Stimulated activated CD4-positive, alpha-beta T cell treated with anti-CD3 and anti-CD28 coated beads, Interleukin-1b, Interleukin-23, amount 100 ng/mL, for 4 hours (primary cell): ENCODE results near the gene HCCS.

Experiments used
- DNase-seq, 2 donors: peaks; one replicate each; pipeline ENCODE4 v3.0.0-alpha.2; 2020; ENCODE audit warnings: low read depth in 2 of 2

HCCS gene

DNA sequence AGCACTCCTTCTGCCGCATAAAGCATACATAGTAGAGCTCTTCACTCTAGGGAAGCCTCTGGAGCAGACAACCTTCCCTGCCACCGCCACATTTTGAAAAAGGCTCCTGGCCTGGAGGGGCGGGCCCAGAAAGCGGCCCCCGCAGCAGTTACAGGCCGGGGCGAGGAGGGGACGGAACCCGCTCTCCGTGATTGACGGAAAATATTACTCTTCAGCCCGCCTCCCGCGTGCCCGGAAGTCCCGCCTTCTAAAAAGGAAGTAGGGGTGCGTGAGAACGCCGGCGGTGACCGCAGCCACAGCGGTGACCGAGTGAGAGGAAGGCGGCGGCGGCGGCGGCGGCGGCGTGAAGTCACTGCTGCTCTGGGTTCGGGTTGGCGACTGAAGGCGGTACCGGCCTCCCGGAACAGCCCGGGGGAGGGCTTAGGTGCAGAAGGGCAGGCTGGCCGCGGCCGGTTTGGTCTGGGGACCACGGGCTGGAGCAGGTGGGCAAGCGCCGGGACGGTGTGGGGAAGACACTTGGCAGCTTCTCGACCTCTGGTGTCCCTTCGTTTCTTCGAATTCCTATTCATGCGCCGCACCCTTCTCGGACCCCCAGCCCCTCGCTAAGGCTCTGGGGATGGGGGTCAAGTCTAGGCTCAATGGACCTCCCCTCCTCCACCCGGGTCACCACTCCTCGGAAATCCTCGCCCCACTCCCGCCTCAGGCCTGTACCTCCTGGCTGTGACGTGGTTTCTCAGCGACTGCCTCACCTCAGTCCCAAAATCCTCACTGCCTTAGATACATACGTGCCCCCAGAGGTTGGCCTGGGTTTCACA is at the start of gene HCCS:
TSS of gene HCCS (plus strand) at position 296 of the 815 bp plus-strand sequence. CDS start 729 bp downstream, outside the sequence.
- peak; percentile 65 for DNase-seq

DNA sequence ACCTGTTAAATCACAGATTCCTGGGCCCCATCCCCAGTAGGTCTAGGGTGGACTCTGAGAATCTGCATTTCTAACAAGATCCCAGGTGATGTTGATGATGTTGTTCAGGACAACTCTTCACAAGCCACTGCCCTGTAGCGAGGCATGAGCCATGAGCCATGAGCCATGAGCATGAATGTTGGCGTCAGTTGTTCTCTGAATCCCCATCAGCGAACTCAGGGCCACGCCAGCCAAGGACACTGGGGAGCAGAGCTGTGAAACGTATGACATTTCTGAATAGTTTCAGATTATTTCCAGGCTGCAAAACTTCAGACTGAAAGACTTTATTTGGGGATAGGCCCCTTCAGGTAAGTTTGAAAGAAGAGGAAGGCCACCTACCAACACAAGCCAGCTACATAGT is 46.9 kb upstream of the HCCS start:
- DNase-seq = no peak

DNA sequence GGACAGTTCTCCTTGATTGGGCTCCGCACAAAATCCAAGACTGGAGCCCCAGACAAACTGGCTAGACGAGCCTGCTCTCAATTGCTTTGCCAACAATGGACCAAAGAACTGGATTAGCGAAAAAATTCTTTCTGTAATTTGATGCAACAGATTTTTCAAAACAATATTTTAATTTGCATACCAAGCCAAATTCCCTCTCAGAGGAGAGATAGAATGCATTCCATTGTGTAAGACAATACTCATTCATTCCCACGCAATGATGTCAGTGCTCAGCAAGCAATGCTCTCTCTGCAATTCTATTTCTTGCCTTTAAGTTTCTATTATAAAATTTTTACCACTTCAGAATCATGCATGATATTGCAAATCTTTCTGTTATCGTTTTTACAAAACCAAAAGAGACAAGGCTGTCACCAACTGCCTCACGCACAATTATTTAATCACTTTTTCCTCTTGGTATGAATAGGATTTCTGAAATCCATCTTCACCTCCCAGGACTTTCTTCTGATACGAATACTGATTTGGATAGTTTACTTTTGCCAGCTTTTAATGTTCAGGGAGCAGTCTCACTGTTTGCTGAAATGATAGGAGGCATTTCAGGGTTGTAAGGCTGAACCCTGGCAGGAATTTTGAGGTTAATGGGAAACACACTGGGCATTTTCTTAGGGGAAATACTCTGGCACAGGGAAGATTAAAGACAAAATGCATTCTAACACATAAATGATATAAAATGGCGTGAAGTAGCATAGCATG is 46.1 kb upstream of the HCCS start:
- DNase-seq = no peak

DNA sequence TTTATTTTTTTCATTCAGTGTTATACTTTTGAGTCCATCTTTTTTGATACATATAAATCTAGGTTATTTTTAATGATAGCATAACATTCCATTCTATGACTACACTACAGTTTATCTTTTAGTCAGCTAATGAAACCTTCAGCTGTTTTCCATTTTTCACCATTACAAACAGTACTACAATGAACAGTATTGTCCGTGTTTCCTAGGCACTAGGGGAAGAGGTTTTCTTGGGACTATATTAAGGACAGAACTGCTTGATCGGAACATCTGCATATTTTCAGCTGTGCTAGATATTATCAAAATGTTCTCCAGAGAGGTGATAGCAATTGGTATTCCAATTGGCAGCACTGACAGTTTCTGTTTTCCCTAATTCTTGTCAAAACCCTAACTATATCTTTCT is 44.3 kb upstream of the HCCS start:
- DNase-seq = no peak

DNA sequence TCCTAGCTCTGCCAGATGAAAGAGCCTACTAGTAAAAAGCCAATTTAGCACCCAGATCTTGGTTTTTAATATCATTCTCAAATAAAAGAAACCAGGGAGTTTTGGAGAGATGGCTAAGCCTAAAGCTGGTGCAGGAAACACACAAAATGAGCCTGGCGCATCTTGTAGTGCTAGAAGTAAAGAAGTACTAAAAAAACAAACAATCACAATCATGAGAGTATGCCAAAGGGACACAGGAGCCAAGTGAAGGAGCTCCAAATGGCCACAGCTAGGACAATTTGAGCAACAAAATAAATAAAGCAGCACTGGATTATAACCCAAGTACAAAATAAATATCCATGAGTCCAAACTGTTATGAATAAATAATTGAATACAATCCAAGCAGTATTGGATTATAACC is 37.8 kb upstream of the HCCS start:
- no peak for DNase-seq

DNA sequence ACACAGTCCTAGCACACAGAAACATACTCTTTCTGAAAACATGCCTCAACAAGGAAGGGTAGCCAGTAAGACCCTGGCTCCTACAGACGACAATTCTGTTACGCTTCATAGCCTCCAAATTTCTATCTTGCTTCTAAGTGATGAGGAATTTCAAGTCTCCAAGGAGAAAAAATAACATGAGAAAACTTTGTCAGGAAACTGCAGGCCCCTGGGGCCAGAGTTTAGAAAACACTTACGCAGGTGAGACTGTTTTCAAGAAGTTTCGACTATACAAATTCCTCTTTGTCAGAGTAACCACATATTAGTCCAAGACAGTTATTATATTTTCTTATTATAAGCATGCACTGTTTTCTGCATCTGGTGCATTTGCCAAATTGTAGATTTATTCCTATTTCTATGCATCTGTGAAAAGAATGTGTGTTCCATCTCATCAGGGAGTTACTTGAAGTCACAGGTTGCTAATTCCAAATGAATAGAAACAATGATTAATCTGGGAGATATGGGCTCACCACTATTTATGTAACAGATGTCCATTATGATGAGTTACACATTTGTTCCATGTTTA is 30.3 kb upstream of the HCCS start:
- no peak for DNase-seq

DNA sequence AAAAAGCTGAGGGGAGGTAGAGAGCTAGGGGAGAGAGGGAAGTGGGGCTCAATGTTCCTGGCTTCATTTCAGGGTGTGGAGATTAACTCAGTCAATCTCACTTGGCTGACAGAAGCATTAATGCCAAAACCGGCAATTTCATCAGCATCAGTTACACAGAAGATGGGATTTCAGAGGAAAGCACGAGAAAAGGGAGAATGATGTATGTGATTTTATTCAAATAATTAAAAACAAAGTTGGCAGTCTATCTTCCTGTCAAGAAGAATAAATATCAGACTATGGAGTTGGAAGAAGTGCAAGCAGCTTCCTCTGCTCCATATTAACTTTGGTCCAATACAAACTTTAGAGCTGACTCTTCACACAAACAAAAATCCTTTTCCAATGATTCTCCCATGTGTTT is 29.6 kb upstream of the HCCS start:
- DNase-seq = no peak

DNA sequence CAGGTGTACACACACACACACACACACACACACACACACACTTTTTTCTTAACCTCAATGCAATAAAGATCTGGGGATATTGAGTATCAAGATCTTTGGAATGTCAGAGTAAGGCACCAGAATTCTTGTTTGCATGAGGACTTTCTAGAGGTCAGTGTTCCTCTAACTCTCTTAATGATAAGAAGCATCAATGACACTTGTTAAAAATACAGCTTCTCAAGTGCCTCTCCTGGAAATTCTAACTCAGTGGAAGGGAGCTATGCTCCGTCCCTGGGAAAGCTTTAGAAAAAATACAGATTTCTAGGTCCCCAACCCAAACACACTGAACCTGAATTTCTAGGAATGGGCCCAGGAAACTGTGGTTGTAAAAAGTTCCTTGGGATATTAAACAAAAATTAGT is 25.8 kb upstream of the HCCS start:
- DNase-seq = no peak

DNA sequence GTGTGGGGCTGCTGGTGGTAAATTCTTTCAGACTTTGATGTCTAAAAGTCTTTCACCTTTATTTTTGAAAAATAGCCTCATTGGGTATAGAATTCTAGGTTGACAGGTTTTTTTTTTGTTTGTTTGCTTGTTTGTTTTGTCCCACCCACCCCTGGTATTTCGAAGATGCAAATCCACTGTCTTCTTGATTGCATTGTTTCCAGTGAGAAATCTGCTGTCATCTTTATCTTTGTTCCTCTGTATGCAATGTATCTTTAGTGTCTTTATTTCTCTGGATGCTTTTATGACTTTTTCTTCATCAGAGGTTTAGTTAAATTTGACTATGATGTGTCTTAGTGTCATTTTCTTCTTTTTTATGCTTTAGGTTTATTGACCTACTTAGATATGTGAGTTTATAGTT is 21.3 kb upstream of the HCCS start:
- no peak for DNase-seq

DNA sequence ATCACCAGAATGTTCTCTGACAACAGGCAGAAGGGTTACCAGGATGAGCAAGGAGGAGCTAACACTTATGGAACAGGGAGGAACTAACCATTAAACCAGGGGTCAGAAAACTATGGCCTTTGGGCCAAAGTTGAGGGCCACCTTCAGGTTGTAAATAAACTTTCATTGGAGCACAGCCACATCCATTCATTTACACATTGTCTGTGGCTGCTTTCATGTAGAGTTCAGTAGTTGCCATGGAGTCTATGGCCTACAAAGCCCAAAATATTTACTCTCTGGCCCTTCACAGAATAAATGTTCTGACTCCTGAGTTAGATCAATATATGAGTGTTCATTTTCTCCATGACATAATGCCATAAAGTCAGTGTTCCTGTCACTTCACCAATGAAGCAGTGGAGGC is 13.2 kb upstream of the HCCS start:
- DNase-seq = no peak

DNA sequence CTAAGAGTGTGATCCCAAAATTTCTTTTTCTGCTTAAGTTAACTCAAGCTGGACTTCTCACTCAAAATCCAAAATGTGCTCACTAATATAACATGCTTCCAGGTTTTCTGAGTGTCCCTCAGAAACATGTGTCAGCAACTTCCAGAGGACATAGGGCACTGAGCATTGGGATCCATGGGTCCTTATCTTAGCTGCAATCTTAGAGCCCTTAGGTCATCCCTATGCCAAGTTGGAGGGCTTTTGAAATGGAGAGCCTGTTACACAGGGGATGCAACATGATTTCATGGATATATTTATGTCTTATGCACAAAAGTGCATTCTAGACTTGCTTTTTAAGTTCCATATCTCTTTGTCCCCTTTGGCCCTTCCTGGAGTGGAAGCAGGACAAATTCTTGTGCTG is 11.7 kb upstream of the HCCS start:
- DNase-seq = no peak

DNA sequence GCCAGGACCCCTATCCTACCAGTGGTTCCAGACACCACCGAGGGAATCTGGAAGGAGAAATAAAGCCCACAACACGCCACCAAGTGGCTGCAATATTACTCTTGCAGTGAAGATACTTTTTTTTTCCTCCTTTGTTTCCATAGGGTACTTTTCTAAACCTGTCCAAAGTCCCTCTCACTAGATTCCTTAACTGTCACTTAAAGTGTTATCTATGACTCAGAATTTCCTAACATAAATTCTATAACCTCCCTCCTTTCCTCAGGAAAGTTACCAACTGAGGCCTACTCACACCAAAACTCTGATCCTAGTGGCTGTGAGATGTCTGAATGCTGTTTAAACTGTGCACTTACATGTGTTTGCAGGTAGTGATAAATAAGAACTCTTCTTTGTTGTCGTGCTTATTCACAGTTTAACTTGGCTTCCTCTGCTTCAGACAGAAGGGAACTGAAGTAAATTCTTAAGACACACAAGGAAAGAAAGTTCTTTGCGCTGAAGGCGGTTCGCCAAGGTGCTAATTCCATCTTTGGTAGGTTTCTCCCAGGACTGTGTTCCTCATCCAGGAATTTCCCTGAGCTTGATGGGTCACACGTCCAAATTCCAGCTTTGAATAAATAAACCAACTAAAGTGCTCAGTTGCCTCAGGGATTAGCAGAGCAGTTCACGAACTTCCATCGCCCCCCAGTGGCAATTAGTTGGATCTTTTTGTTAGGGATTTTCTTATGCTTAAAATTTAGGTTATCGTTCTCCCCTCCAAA is 10.7 kb upstream of the HCCS start:
- no peak for DNase-seq

DNA sequence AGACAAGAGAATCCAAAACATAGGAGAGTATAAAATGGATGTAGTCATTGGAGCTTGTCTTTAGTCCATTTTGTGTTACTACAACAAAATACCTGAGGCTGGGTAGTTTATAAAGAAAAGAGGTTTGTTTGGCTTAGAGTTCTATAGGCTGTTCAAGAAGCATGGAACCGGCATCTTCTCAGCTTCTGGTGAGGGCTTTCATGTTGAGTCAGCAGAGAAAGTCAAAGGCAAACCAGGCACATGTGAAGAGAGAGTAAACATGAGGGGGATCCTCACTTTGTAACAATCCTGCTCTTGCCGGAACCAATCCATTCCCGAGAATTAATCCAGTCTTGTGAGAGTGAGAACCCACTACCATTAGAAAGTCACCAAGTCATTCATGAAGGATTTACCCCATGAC is 8.1 kb upstream of the HCCS start:
- no peak for DNase-seq

DNA sequence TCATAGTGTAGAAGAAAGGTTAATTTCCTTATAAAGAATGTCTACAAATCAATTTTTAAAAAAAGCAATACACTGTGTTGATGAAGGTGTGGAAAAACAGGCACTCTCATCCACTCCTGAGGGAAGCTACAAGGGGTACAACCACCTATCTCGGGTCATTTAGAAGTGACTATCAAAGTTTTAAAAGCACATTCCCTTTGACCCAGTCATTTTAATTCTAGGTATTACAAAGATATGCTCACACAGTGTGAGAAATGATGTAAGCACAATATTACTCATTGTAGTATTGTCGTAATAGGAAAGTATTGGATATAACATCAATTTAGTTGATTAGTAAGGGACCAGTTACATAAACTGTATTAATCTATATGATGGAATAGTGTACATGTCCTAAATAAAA is 7.4 kb upstream of the HCCS start:
- DNase-seq = no peak

DNA sequence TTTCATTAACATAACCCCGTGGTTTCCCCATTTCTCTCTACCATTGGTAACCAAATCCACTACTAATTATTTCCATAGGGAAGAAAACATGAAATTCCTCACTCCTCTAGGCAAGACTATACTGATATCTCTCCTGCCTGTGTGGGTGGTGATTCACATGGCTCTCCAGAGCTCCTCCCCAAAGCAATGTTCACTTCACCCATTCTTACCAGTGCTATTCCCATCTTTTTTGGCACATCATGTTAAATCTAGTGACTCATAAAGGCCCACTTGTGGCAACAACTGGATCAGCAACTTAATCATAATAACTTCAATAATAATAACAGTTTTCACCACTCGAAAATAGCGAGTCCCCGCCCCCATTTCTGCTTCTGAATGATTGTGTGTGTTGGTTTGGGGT is 6.1 kb upstream of the HCCS start:
- DNase-seq = no peak

DNA sequence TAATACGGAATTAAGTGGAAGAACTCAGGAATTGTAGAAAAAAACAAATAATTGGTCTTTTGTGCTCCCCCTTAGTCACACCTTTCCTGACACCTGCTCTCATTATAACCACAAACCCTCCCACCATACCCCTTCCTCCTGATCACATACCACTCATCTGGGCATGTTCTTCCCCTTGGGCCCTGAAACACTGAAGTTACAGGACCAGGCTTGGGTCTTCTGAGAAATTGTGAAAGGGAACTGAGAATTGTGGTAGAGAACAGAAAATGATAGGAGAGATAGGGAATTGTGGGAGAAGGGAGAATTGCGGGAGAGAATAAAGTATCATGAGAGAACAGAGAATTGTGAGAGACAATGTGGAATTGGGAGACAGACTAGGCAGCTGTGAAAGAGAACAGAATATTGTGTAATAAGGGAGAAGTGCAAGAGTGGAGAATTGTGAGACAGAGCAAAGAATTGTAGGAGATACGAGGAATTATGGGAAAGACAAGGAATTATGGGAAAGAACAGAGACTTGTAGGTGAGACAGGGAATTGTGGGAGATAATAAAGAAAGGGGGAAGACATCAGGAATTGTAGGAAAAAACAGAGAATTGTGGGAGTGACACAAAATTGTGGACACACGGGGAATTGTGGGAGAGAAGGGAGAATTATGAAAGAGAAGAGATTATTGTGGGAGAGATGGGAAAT is 2.7 kb upstream of the HCCS start:
- no peak for DNase-seq

DNA sequence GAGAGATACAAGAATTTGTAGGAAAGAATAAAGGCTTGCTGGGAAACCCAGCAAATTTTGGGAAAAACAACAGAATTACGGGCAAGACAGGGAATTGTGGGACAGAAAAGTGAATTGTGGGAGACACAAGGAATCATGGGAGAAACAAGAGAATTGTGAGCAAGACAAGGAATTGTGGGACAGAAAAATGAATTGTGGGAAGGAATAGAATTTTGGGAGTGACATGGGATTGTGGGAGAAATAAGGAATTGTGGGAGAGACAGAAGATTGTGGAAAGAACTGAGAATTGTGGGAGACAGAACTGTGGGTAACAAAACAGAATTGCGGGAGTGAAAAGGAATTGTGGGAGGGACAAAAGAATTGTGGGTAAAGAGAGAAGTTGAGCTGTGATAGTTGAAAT is 1.2 kb upstream of the HCCS start:
- DNase-seq = no peak

DNA sequence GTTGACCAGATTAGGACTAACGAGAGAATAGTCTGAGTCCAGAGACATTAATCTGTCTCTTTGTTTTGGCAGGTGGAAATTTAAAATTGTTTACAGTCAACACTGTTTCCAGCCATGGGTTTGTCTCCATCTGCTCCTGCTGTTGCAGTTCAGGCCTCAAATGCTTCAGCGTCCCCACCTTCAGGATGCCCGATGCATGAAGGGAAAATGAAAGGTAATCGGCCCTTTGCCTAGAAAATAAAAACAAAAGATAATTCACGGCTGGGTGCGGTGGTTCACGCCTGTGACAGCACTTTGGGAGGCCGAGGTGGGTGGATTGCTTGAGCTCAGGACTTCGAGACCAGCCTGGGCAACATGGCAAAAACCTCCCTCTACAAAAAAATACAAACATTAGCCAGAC is 815 bp downstream of the HCCS start:
- DNase-seq = no peak

DNA sequence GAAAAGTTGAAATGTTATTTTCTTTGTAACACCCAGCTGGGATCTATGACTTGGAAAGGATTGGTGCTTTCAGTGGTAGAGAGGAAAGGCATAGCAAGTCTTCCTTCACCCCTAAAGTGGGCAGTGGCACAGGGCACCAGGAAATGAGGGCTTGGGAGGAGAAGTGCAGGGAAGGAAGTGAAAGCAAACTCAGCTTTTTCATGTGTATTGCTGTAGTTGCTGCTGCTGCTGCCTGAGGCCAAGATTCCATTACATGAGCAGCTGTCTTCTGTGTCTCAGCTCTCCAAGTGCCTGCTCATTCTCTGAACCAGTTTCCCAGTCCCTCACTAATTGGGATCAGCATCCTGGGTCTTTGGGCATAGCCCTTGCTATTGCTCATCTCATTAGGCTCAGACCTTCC is 2.6 kb downstream of the HCCS start:
- DNase-seq = no peak

DNA sequence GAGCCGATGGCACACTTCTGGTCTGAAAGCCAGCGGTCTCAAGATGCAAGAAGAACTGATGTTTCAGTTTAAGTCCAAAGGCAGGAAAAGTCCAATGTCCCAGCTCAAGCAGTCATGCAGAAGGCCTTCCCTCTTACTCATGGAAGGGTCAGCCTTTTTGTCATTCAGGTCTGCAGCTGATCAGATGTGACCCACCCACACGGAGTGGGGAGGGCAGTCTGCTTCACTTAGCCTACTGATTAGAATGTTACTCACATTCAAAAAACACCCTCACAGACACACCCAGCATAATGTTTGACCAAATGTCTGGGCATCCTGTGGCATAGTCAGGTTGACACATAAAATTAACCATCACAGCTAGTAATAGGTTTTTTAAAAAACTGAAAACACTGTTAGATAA is 6.6 kb downstream of the HCCS start:
- no peak for DNase-seq

DNA sequence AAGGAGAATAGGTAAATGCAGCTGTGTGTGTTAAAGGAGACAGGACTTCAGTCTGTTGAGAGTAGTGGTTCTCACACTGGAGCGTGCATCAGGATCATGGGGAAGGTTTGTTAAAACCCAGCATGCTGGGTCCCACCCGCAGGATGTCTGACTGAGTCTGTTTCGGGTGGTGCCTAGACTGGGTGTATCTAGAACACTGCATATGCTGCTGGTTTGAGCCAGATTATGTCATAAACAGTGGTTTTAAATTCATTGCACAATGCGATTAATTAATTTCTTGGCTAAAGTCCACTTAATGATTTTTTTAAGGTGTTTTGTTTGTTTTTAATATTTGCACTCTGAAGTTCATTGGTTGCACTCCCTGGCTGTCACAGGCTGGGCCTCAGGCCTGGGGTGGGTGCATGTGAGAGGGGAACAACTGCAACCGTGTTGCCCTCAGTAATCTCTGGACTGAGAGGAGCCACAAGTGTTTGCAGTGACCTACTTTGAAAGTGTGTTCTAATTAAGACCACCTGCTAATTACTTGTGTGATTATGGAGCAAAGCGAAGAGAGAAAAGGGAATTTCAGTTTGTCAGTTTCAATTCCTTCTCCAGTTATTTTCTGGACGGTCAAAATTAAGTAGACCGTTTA is 8.3 kb downstream of the HCCS start:
- no peak for DNase-seq
